Psoas muscle (tissue), 8 donors: ENCODE measurements around the gene FNDC1. TPM values are rescaled to one million over a fixed set of nuclear protein-coding genes. Genes with fewer than 3 reads are reported as not detected.
"Not testable (repeated sequence)": the region's sequence is repeated elsewhere in the genome, so short reads cannot be mapped to it uniquely, and the experiment has no call there.

Experiments
- ATAC-seq, 4 donors: fragments of 200-7000 bp; cut with Tn5 transposase; one replicate each; pipeline ENCODE4 v1.9.1; 2020; ENCODE audit warnings: moderate library complexity in 3 of 4, mild to moderate bottlenecking in 2 of 4
- DNase-seq, 2 donors: peaks; one replicate each; pipeline ENCODE4 v3.0.0-alpha.2; 2020
- H3K27ac ChIP-seq: fragments of 200-600 bp; one replicate; pipeline ENCODE4 v1.8.0; 2022
- H3K27me3 ChIP-seq, 3 donors: fragments of 200-600 bp in 1 of 3; one replicate each; pipeline versions ENCODE4 v1.6.1 to v1.8.0; 2013 to 2022; ENCODE audit warnings: low read length in 2 of 3, mild to moderate bottlenecking in 2 of 3, moderate library complexity in 1 of 3; ENCODE audit not compliant: insufficient read depth in 3 of 3
- H3K36me3 ChIP-seq, 2 donors: fragments of 200-600 bp in 1 of 2; one replicate each; pipeline versions ENCODE4 v1.6.1 to v1.8.0; 2013 to 2022; ENCODE audit warnings: low read depth in 1 of 2, mild to moderate bottlenecking in 1 of 2, moderate library complexity in 1 of 2; ENCODE audit not compliant: insufficient read depth in 1 of 2
- H3K4me1 ChIP-seq: fragments of 200-600 bp; one replicate; pipeline ENCODE4 v1.8.0; 2022
- H3K4me3 ChIP-seq: fragments of 200-600 bp; one replicate; pipeline ENCODE4 v1.8.0; 2022; ENCODE audit warnings: mild to moderate bottlenecking
- H3K9me3 ChIP-seq: fragments of 200-600 bp; one replicate; pipeline ENCODE4 v1.8.0; 2022
- whole genome bisulfite sequencing, 3 donors: extraction: QIAGEN DNeasy Blood & Tissue Kit; methylation state at CpG; one replicate each; pipeline versions ENCODE4 v1.1.6 to v1.1.7; 2013; 5-methylcytosine and 5-hydroxymethylcytosine counted together
- intact Hi-C, 2 donors: fragments of 100-400 bp; cut with DNase I; formaldehyde crosslinking; loops; one replicate each; pipeline versions ENCODE4 v1.11.0 to v1.14.2; 2022
- long read RNA-seq, 2 donors: library from polyadenylated mRNA; unstranded; transcript quantifications; one replicate each; pipeline ENCODE4 v2.0.0, GENCODE V29; 2021
- polyA plus RNA-seq, 3 donors: library from polyadenylated mRNA; stranded (reverse); fragments of 200-250 nt; gene quantifications; one replicate each; pipeline ENCODE4 v1.2.3, GENCODE V29; 2013
- total RNA-seq, 4 donors: library from RNA; stranded (reverse); fragmentation: NEBNext Ultra II Directional in 2 of 4; extraction: Animal tissue kit (Norgen Biotek cat#: 25700) in 2 of 4; gene quantifications; one replicate each; pipeline versions ENCODE4 v1.2.1 to v1.2.4, GENCODE V29; 2021 to 2023
- TF ChIP-seq, protein P1 (sequence below): fragments of 200-600 bp; IDR thresholded peaks from one replicate; pipeline ENCODE4 v1.8.0; 2022; ENCODE audit warnings: antibody characterized with exemption
- donor health status: healthy with polysubstance abuse.
- donor health status: DM: no; HTN: no; CAD: no; lungs with moderate emphysema.
- donor health status: Bipolar disorder and iron deficiency.
- donor health status: healthy.
- donor health status: DM: yes; HTN: yes; CAD: no.
- donor health status: DM: no; HTN: no; CAD: no.
- donor health status: DM: no; HTN: no; CAD: no.
- donor health status: DM: yes; HTN: yes; CAD: no.

FNDC1 gene
- under 1 TPM; 0.07 to 0.99 (median 0.65) TPM for total RNA-seq
- under 1 TPM; 0.06 to 0.29 (median 0.14) TPM for polyA plus RNA-seq
- long read RNA-seq, donor 1, result 0 reads
- long read RNA-seq, donor 2, result 0 reads

DNA sequence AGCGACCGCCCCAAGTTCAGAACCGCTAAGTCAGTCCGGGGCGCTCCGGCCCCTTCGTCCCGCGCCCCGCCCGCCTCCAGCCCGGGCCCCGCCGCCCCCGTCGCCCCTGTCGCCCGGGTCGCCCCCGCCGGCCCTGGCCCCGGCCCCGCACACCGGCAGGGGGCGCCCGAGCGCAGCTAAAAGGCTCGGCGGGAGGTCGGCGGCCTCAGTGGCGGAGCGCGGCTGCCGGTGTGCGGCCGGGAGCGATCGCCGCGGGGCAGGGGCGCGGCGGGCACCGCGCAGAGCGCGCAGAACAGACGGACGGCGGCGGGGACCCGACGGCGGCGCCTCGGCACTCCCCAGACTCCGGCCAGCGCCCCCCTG is at the start of gene FNDC1:
Gene FNDC1 (plus strand): TSS at position 208 of the 363 bp plus-strand sequence. CDS start 197 bp downstream, outside the sequence.
- Histone ChIP-seq H3K4me3 (peak within 1 kb of the TSS; percentile 52), H3K4me1 (no peaks in the 10 kb centered on the region), H3K27me3 (peaks cover 6 to 58% (median 19%) of the 10 kb centered on the region in 3 donors), H3K9me3 (no peaks in the 10 kb centered on the region), H3K36me3 (no peaks in the 10 kb centered on the region), H3K27ac (no peak within 1 kb of the TSS)
- ATAC-seq (peak in 2 of 4 donors; percentile 59 to 68), DNase-seq (peak; percentile 55 to 59)
- intact Hi-C loops, result no loop called here
- 1 to 2% (median 1%) methylated on average over 19 to 59 of the region's 59 CpGs for WGBS, 3 donors
- TF ChIP-seq, protein P1, sequence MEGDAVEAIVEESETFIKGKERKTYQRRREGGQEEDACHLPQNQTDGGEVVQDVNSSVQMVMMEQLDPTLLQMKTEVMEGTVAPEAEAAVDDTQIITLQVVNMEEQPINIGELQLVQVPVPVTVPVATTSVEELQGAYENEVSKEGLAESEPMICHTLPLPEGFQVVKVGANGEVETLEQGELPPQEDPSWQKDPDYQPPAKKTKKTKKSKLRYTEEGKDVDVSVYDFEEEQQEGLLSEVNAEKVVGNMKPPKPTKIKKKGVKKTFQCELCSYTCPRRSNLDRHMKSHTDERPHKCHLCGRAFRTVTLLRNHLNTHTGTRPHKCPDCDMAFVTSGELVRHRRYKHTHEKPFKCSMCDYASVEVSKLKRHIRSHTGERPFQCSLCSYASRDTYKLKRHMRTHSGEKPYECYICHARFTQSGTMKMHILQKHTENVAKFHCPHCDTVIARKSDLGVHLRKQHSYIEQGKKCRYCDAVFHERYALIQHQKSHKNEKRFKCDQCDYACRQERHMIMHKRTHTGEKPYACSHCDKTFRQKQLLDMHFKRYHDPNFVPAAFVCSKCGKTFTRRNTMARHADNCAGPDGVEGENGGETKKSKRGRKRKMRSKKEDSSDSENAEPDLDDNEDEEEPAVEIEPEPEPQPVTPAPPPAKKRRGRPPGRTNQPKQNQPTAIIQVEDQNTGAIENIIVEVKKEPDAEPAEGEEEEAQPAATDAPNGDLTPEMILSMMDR, result peak; percentile 28

DNA sequence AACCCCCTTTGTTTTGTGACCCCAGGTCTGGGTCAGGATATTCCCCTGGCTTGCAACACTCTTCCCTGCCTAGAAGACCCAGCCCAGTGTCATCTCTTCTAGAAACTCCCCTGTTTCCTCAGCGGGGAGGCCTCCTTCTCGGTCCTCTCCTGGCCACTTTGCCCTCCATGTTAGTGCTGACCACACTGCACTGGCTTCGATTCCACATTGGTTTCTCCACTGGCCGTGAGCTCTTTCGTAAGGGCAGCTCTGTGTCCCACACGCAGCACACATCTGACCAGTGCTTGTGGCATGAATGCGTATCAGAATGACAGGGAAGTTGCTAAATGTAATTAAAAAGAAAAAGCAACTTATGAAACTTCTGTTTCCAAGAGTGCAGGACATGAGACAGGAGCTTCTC is 49.4 kb upstream of the FNDC1 start:
- Histone ChIP-seq H3K9me3 (no peaks in the 10 kb centered on the region), H3K4me1 (peaks cover 37% of the 10 kb centered on the region), H3K4me3 (no peak overlapping the region), H3K27me3 (no peaks in the 10 kb centered on the region), H3K36me3 (no peaks in the 10 kb centered on the region), H3K27ac (no peak overlapping the region)
- WGBS, 3 donors, result 89 to 91% (median 90%) methylated on average over 7 of the region's 7 CpGs
- TF ChIP-seq, protein P1, result no peak
- no peak for ATAC-seq
- no peak for DNase-seq
- intact Hi-C loops, result loop anchor here in 1 of 2 donors (10.0 kb wide), 1 partner anchor 495 kb away; no protein-coding TSS in a partner anchor

DNA sequence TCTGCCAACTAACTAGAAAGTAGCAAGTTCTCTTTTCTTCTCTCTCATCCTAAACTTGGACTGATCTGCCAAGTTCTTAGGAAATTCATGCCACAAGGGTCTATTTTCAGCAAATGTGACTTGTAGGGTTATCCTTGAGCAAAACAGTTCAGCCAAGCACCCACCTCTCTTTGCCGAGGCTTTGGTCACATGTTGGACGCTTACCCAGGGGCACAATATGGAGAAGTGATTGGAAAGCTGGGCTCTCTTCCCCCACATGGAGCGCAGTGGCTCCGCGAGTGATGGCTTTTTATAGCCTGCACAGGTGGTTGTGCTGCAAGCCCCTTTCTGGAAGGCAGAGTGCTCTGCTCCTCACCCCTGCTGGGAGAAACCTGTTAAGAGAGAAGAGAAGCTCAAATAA is 47.7 kb upstream of the FNDC1 start:
- H3K27me3 ChIP-seq, result no peaks in the 10 kb centered on the region
- TF ChIP-seq, protein P1, result no peak
- intact Hi-C loops, result no loop called here
- H3K27ac ChIP-seq, result peak overlapping the region; percentile 68
- ATAC-seq (peak in 2 of 4 donors; percentile 31 to 41), DNase-seq (no peak)
- no peaks in the 10 kb centered on the region for H3K36me3 ChIP-seq
- WGBS, 3 donors, result 33 to 50% (median 47%) methylated on average over 5 of the region's 5 CpGs
- H3K9me3 ChIP-seq, result no peaks in the 10 kb centered on the region
- H3K4me3 ChIP-seq, result no peak overlapping the region
- peaks cover 39% of the 10 kb centered on the region for H3K4me1 ChIP-seq

DNA sequence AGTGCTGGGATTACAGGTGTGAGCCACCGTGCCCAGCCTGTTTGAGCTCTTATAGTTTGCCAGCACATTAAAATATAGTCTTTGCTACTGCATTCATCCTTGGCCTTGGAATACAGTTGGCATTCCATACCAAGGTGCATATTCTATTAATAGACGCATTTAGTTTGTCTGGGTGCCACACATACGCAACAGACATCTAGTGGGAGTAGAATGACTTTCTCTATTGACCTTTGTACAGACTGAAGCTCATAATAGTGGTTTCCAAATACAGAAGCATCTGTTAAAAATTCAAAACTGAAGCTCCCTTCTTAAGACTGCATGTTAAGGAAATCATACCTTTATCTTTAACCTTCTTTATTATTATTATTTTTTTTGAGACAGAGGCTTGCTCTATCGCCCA is 46.7 kb upstream of the FNDC1 start:
- intact Hi-C loops, result no loop called here
- Histone ChIP-seq H3K36me3 (no peaks in the 10 kb centered on the region), H3K27me3 (no peaks in the 10 kb centered on the region), H3K4me3 (no peak overlapping the region), H3K4me1 (peaks cover 39% of the 10 kb centered on the region), H3K27ac (peak overlapping the region; percentile 68), H3K9me3 (no peaks in the 10 kb centered on the region)
- ATAC-seq (peak; percentile 29 to 56 (median 34)), DNase-seq (no peak)
- TF ChIP-seq, protein P1, result no peak
- WGBS, 3 donors, result 38 to 50% (median 42%) methylated on average over 4 of the region's 4 CpGs

DNA sequence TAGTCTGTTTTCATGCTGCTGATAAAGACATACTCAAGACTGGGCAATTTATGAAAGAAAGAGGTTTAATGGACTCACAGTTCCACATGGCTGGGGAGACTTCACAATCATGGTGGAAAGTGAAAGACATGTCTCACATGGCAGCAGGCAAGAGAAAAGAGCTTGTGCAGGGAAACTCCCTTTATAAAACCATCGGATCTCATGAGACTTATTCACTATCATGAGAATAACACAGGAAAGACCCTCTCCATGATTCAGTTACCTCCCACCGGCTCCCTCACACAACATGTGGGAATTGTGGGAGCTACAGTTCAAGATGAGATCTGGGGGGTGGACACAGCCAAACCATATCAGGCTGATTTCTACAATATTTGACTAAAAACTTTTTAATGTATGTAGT is 45.4 kb upstream of the FNDC1 start:
- H3K27ac ChIP-seq, intact Hi-C loops, H3K9me3 ChIP-seq, DNase-seq, H3K27me3 ChIP-seq, H3K4me3 ChIP-seq, ATAC-seq, H3K36me3 ChIP-seq: not testable (repeated sequence)
- 70 to 97% (median 93%) methylated on average over 2 of the region's 2 CpGs for WGBS, 3 donors
- H3K4me1 ChIP-seq, result peaks cover 30% of the 10 kb centered on the region
